ENCODE measurements around the gene WDFY2. TPM values are rescaled to one million over a fixed set of nuclear protein-coding genes. Genes with fewer than 3 reads are reported as not detected.

The WDFY2 gene
- total RNA-seq, 2 experiments from 2014 or later: 12.7 to 15.5 TPM

- ATAC-seq (ENCODE audit: low read depth) (no peak), DNase-seq (no peak)
- no peak overlapping the region for H3K27ac Mint-ChIP-seq
- no peaks in the 10 kb centered on the region for H3K27me3 Mint-ChIP-seq
- no peaks in the 10 kb centered on the region for H3K9me3 Mint-ChIP-seq
- no peak overlapping the region for H3K4me3 Mint-ChIP-seq
- H3K4me1 Mint-ChIP-seq: peaks cover 14% of the 10 kb centered on the region
- POLR2A ChIA-PET: interaction anchor here (0.6 to 1.0 kb wide), 2 partner anchors 183 to 316 kb away, joined by 3 read pairs; partner anchors contain the start of gene INTS6
- H3K36me3 Mint-ChIP-seq: no peaks in the 10 kb centered on the region
Measured at GRCh38 chr13:51768976-51769375, 184.7 kb downstream of the WDFY2 start.

- no peak for ATAC-seq (ENCODE audit: low read depth)
- H3K36me3 Mint-ChIP-seq: no peaks in the 10 kb centered on the region
- no peak overlapping the region for H3K27ac Mint-ChIP-seq
- DNase-seq: no peak
- no peaks in the 10 kb centered on the region for H3K9me3 Mint-ChIP-seq
- H3K27me3 Mint-ChIP-seq: no peaks in the 10 kb centered on the region
- POLR2A ChIA-PET: interaction anchor here (0.7 to 1.0 kb wide), 2 partner anchors 317 to 470 kb away, joined by 3 to 4 read pairs; partner anchors contain the start of gene INTS6
- no peak overlapping the region for H3K4me3 Mint-ChIP-seq
- H3K4me1 Mint-ChIP-seq: peaks cover 10% of the 10 kb centered on the region
Measured at GRCh38 chr13:51769455-51770127, 185.3 kb downstream of the WDFY2 start.

GRCh38 chr13:51770160-51770559 is 185.9 kb downstream of the WDFY2 start:
- Mint-ChIP-seq H3K4me1 (peaks cover 4% of the 10 kb centered on the region), H3K27ac (no peak overlapping the region), H3K4me3 (no peak overlapping the region), H3K27me3 (no peaks in the 10 kb centered on the region), H3K36me3 (no peaks in the 10 kb centered on the region), H3K9me3 (no peaks in the 10 kb centered on the region)
- no peak for DNase-seq
- POLR2A ChIA-PET: interaction anchor here (0.7 kb wide), 1 partner anchor 471 kb away, joined by 4 read pairs; no protein-coding TSS in a partner anchor
- ATAC-seq (ENCODE audit: low read depth): no peak

- ATAC-seq (ENCODE audit: low read depth) (no peak), DNase-seq (no peak)
- Mint-ChIP-seq H3K36me3 (no peaks in the 10 kb centered on the region), H3K9me3 (no peaks in the 10 kb centered on the region), H3K4me1 (no peaks in the 10 kb centered on the region), H3K27ac (no peak overlapping the region), H3K4me3 (no peak overlapping the region), H3K27me3 (no peaks in the 10 kb centered on the region)
- POLR2A ChIA-PET: no interaction called here
Measured at GRCh38 chr13:51770681-51771417, 186.6 kb downstream of the WDFY2 start.

- Mint-ChIP-seq H3K9me3 (no peaks in the 10 kb centered on the region), H3K27me3 (no peaks in the 10 kb centered on the region), H3K27ac (no peak overlapping the region), H3K4me1 (no peaks in the 10 kb centered on the region), H3K4me3 (no peak overlapping the region), H3K36me3 (no peaks in the 10 kb centered on the region)
- no peak for DNase-seq
- no peak for ATAC-seq (ENCODE audit: low read depth)
- POLR2A ChIA-PET: no interaction called here
Measured at GRCh38 chr13:51771418-51772104, 187.3 kb downstream of the WDFY2 start.

DNA sequence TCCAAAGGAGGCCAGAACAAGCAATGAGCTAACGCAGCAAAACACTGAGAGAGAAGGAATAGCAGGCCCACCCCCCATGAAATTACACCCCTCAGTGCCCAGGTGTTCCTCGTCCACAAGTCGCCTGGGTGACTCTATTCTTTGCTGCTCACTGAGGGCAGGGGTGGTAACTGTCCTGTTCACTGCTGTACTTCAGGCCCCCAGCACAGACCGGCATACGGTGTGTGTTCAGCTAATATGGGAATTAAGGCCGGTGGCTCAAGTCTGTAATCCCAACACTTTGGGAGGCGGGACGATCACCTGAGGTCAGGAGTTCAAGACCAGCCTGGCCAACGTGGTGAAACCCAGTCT is 187.8 kb downstream of the WDFY2 start:
- Mint-ChIP-seq H3K27ac (no peak overlapping the region), H3K4me1 (no peaks in the 10 kb centered on the region), H3K4me3 (no peak overlapping the region), H3K36me3 (no peaks in the 10 kb centered on the region), H3K9me3 (no peaks in the 10 kb centered on the region), H3K27me3 (no peaks in the 10 kb centered on the region)
- ATAC-seq (ENCODE audit: low read depth): no peak
- DNase-seq: no peak
- POLR2A ChIA-PET: no interaction called here

DNA sequence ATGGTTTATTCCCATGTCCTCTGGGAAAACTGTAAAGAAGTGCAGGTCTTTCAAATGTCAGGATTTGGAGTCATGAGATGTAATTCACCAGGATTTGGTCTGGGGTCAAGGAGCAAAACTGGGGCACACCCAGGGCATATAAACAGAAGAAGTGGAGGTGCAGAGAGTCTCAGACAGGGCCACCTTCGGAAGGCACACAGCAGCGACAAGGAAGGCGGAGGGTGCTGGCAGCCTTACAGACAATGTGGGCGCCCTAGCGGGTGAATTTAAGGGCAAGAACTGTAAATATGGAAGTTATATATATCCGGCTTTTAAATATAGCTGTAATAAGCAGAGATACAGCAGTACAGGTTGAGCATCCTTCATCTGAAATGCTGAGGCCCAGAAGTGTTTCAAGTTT is 188.5 kb downstream of the WDFY2 start:
- Mint-ChIP-seq H3K4me1 (no peaks in the 10 kb centered on the region), H3K4me3 (no peak overlapping the region), H3K27ac (no peak overlapping the region), H3K27me3 (no peaks in the 10 kb centered on the region), H3K36me3 (no peaks in the 10 kb centered on the region), H3K9me3 (no peaks in the 10 kb centered on the region)
- no peak for ATAC-seq (ENCODE audit: low read depth)
- POLR2A ChIA-PET: no interaction called here
- no peak for DNase-seq

DNA sequence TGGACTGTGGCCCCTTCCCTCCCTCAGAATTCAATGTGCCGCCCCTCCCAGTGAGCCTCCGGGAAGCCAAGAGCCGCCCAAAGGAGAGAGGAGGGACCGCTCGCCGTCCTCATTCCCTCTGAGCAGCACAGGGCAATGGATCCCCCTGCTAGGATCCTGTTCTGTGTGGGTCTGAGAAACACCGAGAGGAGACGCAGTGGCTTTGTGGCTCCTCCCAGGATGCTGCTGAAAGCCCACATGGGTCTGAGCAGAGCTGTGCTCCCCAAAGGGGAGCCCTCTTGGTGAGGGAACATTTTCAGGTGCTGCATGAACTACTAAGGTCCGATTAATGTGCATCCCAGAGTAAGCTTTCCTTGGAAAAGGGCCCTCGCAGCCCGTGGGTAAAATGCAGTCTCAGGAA is 189.3 kb downstream of the WDFY2 start:
- ATAC-seq (ENCODE audit: low read depth): no peak
- H3K9me3 Mint-ChIP-seq: no peaks in the 10 kb centered on the region
- no peak overlapping the region for H3K27ac Mint-ChIP-seq
- no peaks in the 10 kb centered on the region for H3K36me3 Mint-ChIP-seq
- DNase-seq: no peak
- POLR2A ChIA-PET: no interaction called here
- H3K4me1 Mint-ChIP-seq: no peaks in the 10 kb centered on the region
- no peak overlapping the region for H3K4me3 Mint-ChIP-seq
- no peaks in the 10 kb centered on the region for H3K27me3 Mint-ChIP-seq

DNA sequence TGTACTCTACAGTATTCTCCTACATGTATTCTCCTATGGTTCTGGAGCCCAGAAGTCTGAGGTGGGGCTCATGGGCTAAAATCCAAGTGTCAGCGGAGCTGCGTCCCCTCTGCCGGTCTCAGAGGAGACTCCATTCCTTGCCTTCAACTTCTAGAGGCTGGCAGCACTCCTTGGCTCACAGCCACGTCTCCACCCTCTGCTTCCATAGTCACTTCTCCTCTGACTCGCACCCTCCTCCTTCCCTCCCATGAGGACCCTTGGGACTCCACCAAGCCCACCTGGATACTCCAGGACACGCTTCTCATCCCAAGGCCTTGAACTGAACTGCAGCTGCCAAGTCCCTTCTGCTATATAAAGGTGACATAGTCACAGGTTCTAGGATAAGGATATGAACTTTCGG is 191.9 kb downstream of the WDFY2 start:
- Mint-ChIP-seq H3K4me1 (no peaks in the 10 kb centered on the region), H3K36me3 (no peaks in the 10 kb centered on the region), H3K27ac (no peak overlapping the region), H3K9me3 (no peaks in the 10 kb centered on the region), H3K27me3 (no peaks in the 10 kb centered on the region), H3K4me3 (no peak overlapping the region)
- DNase-seq (no peak), ATAC-seq (ENCODE audit: low read depth) (no peak)
- POLR2A ChIA-PET: no interaction called here

- no peaks in the 10 kb centered on the region for H3K36me3 Mint-ChIP-seq
- ATAC-seq (ENCODE audit: low read depth) (no peak), DNase-seq (no peak)
- H3K27me3 Mint-ChIP-seq: no peaks in the 10 kb centered on the region
- no peak overlapping the region for H3K27ac Mint-ChIP-seq
- no peaks in the 10 kb centered on the region for H3K9me3 Mint-ChIP-seq
- peaks cover 2% of the 10 kb centered on the region for H3K4me1 Mint-ChIP-seq
- POLR2A ChIA-PET: no interaction called here
- no peak overlapping the region for H3K4me3 Mint-ChIP-seq
Measured at GRCh38 chr13:51777921-51778320, 193.7 kb downstream of the WDFY2 start.

DNA sequence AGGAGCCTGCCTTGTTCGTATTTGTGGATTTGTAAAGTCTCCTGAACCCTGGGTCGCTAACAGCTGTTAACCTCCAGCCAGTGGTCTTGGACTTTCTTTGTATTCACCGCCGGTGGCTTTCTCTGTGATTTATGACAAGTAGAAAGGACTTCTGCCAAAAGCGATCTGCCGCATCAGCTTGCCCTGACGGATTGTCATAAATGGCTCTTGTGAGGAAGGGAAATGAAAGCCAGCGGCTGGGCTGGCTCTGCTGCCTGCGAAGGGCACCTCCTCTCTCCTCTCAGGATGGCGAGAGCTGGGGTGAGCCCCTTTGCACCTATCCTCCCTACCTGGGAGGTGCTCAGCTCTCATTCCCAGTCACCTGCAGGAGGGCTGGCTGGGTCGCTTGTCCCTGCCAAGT is 194.1 kb downstream of the WDFY2 start:
- H3K4me1 Mint-ChIP-seq: peaks cover 2% of the 10 kb centered on the region
- H3K9me3 Mint-ChIP-seq: no peaks in the 10 kb centered on the region
- H3K27ac Mint-ChIP-seq: no peak overlapping the region
- H3K4me3 Mint-ChIP-seq: no peak overlapping the region
- ATAC-seq (ENCODE audit: low read depth): no peak
- no peak for DNase-seq
- POLR2A ChIA-PET: no interaction called here
- no peaks in the 10 kb centered on the region for H3K27me3 Mint-ChIP-seq
- H3K36me3 Mint-ChIP-seq: no peaks in the 10 kb centered on the region

GRCh38 chr13:51780099-51780498 is 195.8 kb downstream of the WDFY2 start:
- H3K27me3 Mint-ChIP-seq: no peaks in the 10 kb centered on the region
- H3K9me3 Mint-ChIP-seq: no peaks in the 10 kb centered on the region
- POLR2A ChIA-PET: no interaction called here
- DNase-seq (no peak), ATAC-seq (ENCODE audit: low read depth) (no peak)
- no peaks in the 10 kb centered on the region for H3K36me3 Mint-ChIP-seq
- H3K27ac Mint-ChIP-seq: peak overlapping the region; percentile 36
- H3K4me3 Mint-ChIP-seq: no peak overlapping the region
- peaks cover 2% of the 10 kb centered on the region for H3K4me1 Mint-ChIP-seq

- Mint-ChIP-seq H3K4me3 (no peak overlapping the region), H3K27me3 (no peaks in the 10 kb centered on the region), H3K27ac (peak overlapping the region; percentile 10), H3K9me3 (no peaks in the 10 kb centered on the region), H3K36me3 (no peaks in the 10 kb centered on the region), H3K4me1 (peaks cover 2% of the 10 kb centered on the region)
- POLR2A ChIA-PET: no interaction called here
- DNase-seq: no peak
- peak; percentile 60 for ATAC-seq (ENCODE audit: low read depth)
Measured at GRCh38 chr13:51781246-51782022, 197.2 kb downstream of the WDFY2 start.
